ENCODE data around the gene ZBTB4. TPM values are rescaled to one million over a fixed set of nuclear protein-coding genes. Genes with fewer than 3 reads are reported as not detected.
A peak's percentile ranks its signal among the peaks of the same experiment; 100 is the strongest.

ZBTB4 gene
- total RNA-seq, 2 donors from 2014 or later, result 19.7 to 26.1 TPM

DNA sequence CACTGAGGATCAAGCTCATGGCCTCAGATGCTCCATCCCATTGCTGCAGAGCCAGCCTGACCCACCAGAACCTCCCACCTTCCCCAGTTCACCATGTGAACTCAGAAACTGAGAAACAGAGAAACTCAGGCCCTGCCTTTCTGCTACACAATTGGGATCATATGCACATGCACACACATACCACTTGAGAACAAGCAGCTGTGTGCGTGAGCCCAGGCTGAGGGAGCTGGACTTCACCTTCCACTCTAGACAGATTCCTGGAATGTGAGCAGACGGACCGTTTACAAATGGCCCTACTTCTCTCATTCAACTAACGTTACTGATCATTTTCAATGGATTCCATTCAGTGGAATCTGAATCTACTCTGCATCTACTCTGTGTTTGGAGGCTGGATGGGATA is 55.8 kb downstream of the ZBTB4 start:
- ATAC-seq (no peak), DNase-seq (ENCODE audit: low spot score) (no peak)
- no peaks in the 10 kb centered on the region for H3K27me3 Mint-ChIP-seq
- no peak overlapping the region for H3K27ac Mint-ChIP-seq
- H3K4me1 Mint-ChIP-seq (ENCODE audit: low read depth in 2 of 2), result no peaks in the 10 kb centered on the region
- H3K9me3 Mint-ChIP-seq, result no peaks in the 10 kb centered on the region
- no peaks in the 10 kb centered on the region for H3K36me3 Mint-ChIP-seq
- no peak overlapping the region for H3K4me3 Mint-ChIP-seq

DNA sequence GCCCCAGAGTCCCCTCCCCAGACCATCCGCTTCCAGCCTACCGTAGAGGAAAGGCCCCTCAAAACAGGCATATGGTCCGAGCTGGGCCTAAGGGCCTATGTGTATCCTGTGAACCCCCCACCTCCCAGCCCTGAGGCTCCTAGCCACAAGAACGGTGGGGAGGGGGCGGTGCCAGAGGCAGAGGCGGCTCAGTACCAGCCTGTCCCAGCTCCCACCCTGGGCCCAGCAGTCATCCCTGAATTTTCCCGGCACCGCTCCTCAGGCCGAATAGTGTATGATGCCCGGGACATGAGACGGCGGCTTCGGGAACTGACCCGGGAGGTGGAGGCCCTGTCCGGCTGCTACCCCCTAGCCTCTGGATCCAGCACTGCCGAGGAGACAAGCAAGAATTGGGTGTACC is 58.2 kb downstream of the ZBTB4 start:
- Mint-ChIP-seq H3K4me1 (ENCODE audit: low read depth in 2 of 2) (no peaks in the 10 kb centered on the region), H3K27ac (no peak overlapping the region), H3K36me3 (no peaks in the 10 kb centered on the region), H3K27me3 (peaks cover 0 to 4% of the 10 kb centered on the region in 2 donors), H3K4me3 (no peak overlapping the region), H3K9me3 (no peaks in the 10 kb centered on the region)
- no peak for ATAC-seq
- DNase-seq (ENCODE audit: low spot score), result no peak

DNA sequence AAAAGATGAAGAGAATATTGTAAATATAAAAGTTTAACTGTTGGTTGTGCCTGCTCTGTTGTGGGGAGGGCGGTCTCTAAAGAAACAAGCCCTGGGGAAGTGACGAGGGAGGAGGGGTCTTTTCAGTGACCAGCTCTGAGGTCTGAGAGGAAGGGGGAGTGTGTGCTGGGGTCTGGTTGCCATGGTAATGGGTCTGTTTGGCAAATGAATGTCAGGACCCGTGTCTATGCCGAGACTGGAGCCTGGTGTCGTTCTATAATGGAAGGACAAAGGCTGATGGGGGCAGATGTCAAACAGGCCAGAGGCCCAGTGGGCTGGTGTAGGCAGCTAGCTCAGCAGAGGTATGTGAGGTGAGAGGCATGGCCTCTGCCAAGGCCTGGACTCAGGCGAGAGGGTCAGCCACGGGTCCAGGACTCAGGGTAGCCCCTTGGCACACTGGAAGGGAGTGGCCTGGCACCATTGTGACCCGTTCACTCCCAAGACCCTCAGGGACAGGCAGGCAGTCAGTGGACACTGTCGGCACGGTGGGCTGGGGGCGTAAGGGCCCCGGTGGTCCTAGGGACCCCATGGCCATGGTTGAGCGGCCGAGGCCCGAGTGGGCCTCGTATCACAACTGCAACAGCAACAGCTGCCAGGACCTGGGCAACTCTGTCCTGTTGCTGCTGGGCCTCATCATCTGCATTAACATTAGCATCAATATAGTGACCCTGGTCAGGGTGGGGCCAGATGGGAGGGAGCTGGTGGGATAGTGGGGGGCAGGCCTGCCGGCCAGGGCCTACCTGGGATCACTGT is 59.4 kb downstream of the ZBTB4 start, which contains the start of gene SPEM1:
Gene SPEM1, plus strand, starts transcription at position 506 of the 792 bp plus-strand sequence. Its CDS starts 61 bp downstream, at position 567.
- DNase-seq (ENCODE audit: low spot score), result no peak
- no peaks in the 10 kb centered on the region for H3K4me1 Mint-ChIP-seq (ENCODE audit: low read depth in 2 of 2)
- peak within 1 kb of the TSS in 1 of 2 donors; percentile 32 for H3K27ac Mint-ChIP-seq
- peaks cover 0 to 4% of the 10 kb centered on the region in 2 donors for H3K27me3 Mint-ChIP-seq
- ATAC-seq, result no peak
- H3K36me3 Mint-ChIP-seq, result no peaks in the 10 kb centered on the region
- no peaks in the 10 kb centered on the region for H3K9me3 Mint-ChIP-seq
- H3K4me3 Mint-ChIP-seq, result no peak within 1 kb of the TSS

DNA sequence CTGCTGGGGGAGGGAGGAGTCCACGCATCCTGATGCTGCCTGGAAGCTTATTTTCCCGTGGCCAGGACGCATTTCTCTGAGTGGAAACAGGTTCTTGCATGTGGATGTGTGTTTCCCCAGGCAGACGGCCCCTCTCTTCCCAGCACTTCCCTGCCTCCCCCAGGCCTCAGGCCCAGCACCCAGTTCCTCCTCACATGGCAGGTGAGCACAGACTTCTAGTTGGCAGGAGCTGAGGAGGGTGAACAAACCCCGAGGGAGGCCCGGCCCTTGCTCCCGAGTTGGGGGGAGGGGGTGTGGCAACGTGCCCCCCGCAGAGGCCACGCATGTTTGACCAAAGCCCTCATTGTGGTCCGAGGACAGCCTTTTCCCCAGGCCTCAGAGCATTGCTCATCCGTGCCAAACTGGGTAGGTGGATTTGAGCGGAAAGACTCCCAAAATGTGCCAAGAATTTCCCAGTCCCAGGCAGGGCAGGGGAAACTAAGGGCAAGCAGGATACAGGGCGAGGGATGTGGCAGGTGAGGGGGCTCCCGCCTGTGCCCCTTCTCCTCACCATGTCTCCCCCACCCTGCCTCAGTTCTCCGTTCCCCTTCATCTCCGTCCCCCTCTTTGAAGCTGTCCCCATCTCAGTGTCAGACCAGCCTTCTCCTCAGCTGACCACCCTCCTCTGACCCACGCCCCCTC is 60.8 kb downstream of the ZBTB4 start:
- peaks cover 0 to 4% of the 10 kb centered on the region in 2 donors for H3K27me3 Mint-ChIP-seq
- no peak overlapping the region for H3K27ac Mint-ChIP-seq
- H3K9me3 Mint-ChIP-seq, result no peaks in the 10 kb centered on the region
- no peaks in the 10 kb centered on the region for H3K4me1 Mint-ChIP-seq (ENCODE audit: low read depth in 2 of 2)
- H3K36me3 Mint-ChIP-seq, result no peaks in the 10 kb centered on the region
- DNase-seq (ENCODE audit: low spot score) (no peak), ATAC-seq (no peak)
- no peak overlapping the region for H3K4me3 Mint-ChIP-seq

DNA sequence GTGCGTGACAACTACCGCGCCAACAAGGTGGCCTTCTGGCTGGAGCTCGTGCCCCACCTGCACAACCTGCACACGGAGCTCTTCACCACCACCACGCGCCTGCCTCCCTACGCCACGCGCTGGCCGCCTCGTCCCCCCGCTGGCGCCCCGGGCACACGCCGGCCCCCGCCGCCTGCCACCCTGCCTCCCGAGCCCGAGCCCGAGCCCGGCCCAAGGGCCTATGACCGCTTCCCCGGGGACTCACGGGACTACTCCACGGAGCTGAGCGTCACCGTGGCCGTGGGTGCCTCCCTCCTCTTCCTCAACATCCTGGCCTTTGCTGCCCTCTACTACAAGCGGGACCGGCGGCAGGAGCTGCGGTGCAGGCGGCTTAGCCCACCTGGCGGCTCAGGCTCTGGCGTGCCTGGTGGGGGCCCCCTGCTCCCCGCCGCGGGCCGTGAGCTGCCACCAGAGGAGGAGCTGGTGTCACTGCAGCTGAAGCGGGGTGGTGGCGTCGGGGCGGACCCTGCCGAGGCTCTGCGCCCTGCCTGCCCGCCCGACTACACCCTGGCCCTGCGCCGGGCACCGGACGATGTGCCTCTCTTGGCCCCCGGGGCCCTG is 62.3 kb downstream of the ZBTB4 start:
- Mint-ChIP-seq H3K36me3 (no peaks in the 10 kb centered on the region), H3K9me3 (no peaks in the 10 kb centered on the region), H3K4me1 (ENCODE audit: low read depth in 2 of 2) (no peaks in the 10 kb centered on the region), H3K4me3 (no peak overlapping the region), H3K27me3 (peaks cover 0 to 4% of the 10 kb centered on the region in 2 donors), H3K27ac (peak overlapping the region in 1 of 2 donors; percentile 14)
- DNase-seq (ENCODE audit: low spot score) (no peak), ATAC-seq (no peak)

DNA sequence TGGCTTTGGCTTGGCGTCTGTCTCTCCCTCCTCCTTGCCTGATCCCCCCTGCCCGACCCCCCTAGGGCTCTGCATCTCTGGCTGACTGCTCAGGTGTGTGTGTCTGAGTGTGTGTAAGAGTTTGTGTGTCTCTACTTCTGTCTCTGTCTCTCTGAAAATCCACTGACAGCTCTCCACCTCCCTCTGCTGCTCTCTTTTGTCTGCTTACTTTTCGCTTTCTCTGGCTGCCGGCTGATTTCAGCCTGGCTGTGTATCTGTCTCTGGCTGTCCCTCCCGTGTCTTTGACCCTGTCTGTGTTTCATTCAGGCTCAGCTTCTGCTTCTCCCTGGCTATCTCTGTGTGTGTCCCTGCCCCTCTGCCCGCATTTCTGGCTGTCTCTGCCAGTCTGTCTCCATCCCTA is 63.1 kb downstream of the ZBTB4 start:
- ATAC-seq (no peak), DNase-seq (ENCODE audit: low spot score) (no peak)
- Mint-ChIP-seq H3K27me3 (peaks cover 0 to 4% of the 10 kb centered on the region in 2 donors), H3K4me3 (no peak overlapping the region), H3K9me3 (no peaks in the 10 kb centered on the region), H3K4me1 (ENCODE audit: low read depth in 2 of 2) (no peaks in the 10 kb centered on the region), H3K36me3 (no peaks in the 10 kb centered on the region), H3K27ac (peak overlapping the region in 1 of 2 donors; percentile 14)

DNA sequence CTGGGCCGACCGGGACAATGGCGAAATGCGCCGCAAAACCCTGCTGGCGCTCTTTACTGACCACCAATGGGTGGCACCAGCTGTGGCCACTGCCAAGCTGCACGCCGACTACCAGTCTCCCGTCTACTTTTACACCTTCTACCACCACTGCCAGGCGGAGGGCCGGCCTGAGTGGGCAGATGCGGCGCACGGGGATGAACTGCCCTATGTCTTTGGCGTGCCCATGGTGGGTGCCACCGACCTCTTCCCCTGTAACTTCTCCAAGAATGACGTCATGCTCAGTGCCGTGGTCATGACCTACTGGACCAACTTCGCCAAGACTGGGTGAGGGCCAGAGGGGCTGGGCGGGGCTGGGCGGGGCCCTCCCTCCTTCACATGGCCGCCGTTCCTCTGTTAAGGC is 63.6 kb downstream of the ZBTB4 start:
- H3K27ac Mint-ChIP-seq, result no peak overlapping the region
- H3K27me3 Mint-ChIP-seq, result peaks cover 0 to 4% of the 10 kb centered on the region in 2 donors
- H3K4me1 Mint-ChIP-seq (ENCODE audit: low read depth in 2 of 2), result no peaks in the 10 kb centered on the region
- DNase-seq (ENCODE audit: low spot score), result no peak
- H3K4me3 Mint-ChIP-seq, result no peak overlapping the region
- no peaks in the 10 kb centered on the region for H3K36me3 Mint-ChIP-seq
- no peak for ATAC-seq
- no peaks in the 10 kb centered on the region for H3K9me3 Mint-ChIP-seq

DNA sequence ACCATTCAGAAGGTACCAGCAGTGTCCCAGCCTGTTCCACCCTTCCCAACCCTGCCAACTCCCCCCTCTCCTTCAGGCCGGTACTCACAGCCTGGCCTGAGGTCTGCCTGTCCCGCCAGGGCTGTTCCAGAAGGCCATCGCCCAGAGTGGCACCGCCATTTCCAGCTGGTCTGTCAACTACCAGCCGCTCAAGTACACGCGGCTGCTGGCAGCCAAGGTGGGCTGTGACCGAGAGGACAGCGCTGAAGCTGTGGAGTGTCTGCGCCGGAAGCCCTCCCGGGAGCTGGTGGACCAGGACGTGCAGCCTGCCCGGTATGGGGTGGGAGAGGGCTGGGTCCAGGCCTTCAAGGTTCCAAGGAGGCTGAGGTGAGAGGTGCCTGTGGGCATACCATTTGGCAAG is 64.6 kb downstream of the ZBTB4 start:
- DNase-seq (ENCODE audit: low spot score) (no peak), ATAC-seq (no peak)
- Mint-ChIP-seq H3K36me3 (no peaks in the 10 kb centered on the region), H3K27me3 (peaks cover 0 to 8% of the 10 kb centered on the region in 2 donors), H3K4me3 (no peak overlapping the region), H3K4me1 (ENCODE audit: low read depth in 2 of 2) (no peaks in the 10 kb centered on the region), H3K9me3 (no peaks in the 10 kb centered on the region), H3K27ac (no peak overlapping the region)

DNA sequence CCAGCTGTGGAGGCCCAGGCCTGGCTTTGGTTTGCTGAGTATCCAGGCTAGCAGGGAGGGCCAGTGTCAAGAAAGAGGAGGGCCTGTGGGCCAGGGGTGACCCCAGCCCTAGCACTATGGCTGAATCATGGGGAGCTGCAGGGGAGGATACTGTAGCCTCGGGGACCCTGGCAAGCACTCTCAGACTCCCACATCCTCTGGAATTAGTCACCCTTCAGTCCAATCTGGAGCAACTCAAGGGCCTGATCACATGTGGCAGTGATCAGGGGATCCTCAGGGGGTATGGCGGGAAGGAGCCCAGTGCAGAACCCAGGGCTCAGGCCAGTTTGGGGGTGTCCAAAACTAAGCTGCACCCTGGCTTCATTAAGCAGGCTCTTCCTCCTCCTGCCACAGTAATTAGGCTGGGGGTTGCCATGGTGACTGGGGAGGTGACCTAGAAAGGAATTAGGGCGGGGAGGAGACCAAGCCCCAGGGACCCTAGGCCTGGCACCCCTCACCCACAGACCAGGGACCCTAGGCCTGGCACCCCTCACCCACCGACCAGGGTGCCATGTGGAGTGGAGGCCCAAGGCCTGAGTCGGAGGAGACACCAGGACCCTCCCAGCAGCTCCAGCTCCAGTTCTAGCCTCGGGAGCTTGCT is 66.0 kb downstream of the ZBTB4 start:
- Mint-ChIP-seq H3K9me3 (no peaks in the 10 kb centered on the region), H3K27ac (no peak overlapping the region), H3K4me1 (ENCODE audit: low read depth in 2 of 2) (no peaks in the 10 kb centered on the region), H3K4me3 (no peak overlapping the region), H3K27me3 (peaks cover 0 to 17% of the 10 kb centered on the region in 2 donors), H3K36me3 (no peaks in the 10 kb centered on the region)
- ATAC-seq, result no peak
- no peak for DNase-seq (ENCODE audit: low spot score)

DNA sequence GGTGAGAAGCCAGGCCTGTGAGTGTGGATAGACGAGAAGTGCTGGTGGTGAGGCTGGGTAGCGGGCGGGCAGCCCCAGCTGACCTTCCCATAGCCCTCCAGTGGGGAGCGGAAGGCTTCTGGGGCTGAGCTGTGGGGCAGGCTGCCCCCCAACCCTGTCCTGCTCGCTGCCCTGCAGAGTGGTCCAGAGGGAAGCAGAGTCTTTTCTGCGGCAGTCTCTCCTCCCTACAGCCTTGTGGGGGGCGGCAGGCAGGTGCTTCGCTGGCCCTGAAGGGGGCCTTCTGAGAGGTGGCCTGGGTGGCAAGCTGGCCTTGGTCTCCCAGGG is 68.0 kb downstream of the ZBTB4 start:
- H3K4me1 Mint-ChIP-seq (ENCODE audit: low read depth in 2 of 2), result peaks cover 0 to 5% of the 10 kb centered on the region in 2 donors
- no peak for ATAC-seq
- no peak overlapping the region for H3K27ac Mint-ChIP-seq
- no peak overlapping the region for H3K4me3 Mint-ChIP-seq
- peaks cover 0 to 17% of the 10 kb centered on the region in 2 donors for H3K27me3 Mint-ChIP-seq
- no peak for DNase-seq (ENCODE audit: low spot score)
- no peaks in the 10 kb centered on the region for H3K9me3 Mint-ChIP-seq
- H3K36me3 Mint-ChIP-seq, result no peaks in the 10 kb centered on the region

DNA sequence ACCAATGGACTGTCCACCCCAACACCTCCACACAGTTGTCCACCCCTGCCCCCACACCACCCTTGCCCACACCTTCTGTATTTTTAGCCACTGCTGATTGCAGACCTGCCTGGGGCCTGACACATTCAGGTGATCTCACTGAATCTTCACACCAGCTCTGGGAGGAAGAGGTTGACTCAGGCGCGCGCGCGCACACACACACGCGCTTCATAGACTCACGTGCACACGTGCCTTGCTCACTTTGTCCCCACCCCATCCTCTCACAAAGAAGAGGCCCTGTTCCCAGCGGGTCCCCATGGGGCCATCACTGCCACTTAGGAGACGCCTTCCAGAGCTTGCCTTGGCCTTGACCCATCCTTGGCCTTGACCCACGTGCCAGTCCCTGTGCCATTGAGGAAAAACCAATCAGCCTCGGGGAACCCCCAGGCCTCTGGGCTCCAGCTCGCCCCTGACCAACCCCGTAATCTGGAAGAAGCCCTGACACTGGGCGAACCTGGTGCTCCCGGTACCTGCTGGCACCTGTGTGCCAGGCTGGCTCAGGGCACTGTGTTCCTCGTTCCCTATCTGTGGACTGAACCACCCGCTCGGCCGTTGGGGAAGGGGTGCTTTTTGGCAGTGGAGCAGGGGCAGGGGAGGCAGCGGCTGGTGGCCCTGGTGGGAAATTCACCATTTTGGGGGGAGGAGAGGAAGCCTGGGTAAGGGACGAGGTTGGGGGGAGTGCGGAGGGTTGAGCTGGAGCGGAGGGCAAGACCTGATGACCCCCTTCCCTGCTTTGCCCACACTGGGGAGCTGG is 68.6 kb downstream of the ZBTB4 start:
- Mint-ChIP-seq H3K4me3 (no peak overlapping the region), H3K27ac (no peak overlapping the region), H3K9me3 (no peaks in the 10 kb centered on the region), H3K27me3 (peaks cover 5 to 19% of the 10 kb centered on the region in 2 donors), H3K36me3 (no peaks in the 10 kb centered on the region), H3K4me1 (ENCODE audit: low read depth in 2 of 2) (peaks cover 4 to 9% of the 10 kb centered on the region in 2 donors)
- ATAC-seq (no peak), DNase-seq (ENCODE audit: low spot score) (no peak)

DNA sequence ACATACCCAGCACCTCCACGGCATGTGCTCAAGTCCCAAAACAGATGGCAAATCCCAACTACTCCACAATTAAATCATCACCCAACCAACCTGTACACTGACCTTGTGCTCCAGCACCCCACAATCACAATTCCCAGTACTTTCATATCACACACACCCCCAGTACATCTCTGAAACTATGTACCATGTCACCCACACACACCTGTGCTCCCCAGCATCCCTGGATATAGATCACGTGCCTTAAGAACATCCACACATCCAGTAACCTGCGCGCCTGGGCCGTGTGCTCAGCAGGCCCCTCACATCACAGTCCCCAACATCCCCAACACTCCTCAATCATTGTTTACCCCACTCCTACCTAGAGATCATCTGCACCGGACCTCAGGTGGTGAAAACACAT is 69.7 kb downstream of the ZBTB4 start:
- Mint-ChIP-seq H3K9me3 (no peaks in the 10 kb centered on the region), H3K4me1 (ENCODE audit: low read depth in 2 of 2) (peaks cover 8 to 13% of the 10 kb centered on the region in 2 donors), H3K36me3 (no peaks in the 10 kb centered on the region), H3K27ac (no peak overlapping the region), H3K27me3 (peaks cover 8 to 23% of the 10 kb centered on the region in 2 donors), H3K4me3 (no peak overlapping the region)
- ATAC-seq (no peak), DNase-seq (ENCODE audit: low spot score) (no peak)

Measured in natural killer cell treated with Interleukin-12 subunit alpha and Interleukin-12 subunit beta and Interleukin-15 and Interleukin-18, amount 100 ng/mL, for 72 hours (primary cell).